K562 (cell line): ENCODE measurements around the gene ARHGAP12.

ENCODE experiments used
- MYC ChIP-seq, 2 experiments: fragments of 250-450 bp in 1 of 2; sonication (Bioruptor Pico) in 1 of 2; IDR thresholded peaks; 2 replicates each; pipeline versions ENCODE4 v1.5.1 to v1.6.1; 2012 to 2021; ENCODE audit warnings: low read depth in 2 of 2, borderline replicate concordance in 1 of 2, improper control_type of control experiment in 1 of 2, low read length in 1 of 2, mild to moderate bottlenecking in 1 of 2, moderate library complexity in 1 of 2
- POLR2AphosphoS5 ChIP-seq: IDR thresholded peaks from 2 replicates; pipeline ENCODE4 v1.6.1; 2011; ENCODE audit warnings: mild to moderate bottlenecking, low read depth, low read length, moderate library complexity; ENCODE audit not compliant: control insufficient read depth, insufficient read depth
- USF2 ChIP-seq: sonication (generic); formaldehyde crosslinking; IDR thresholded peaks from 2 replicates; pipeline ENCODE4 v1.5.0; 2020; ENCODE audit warnings: missing genetic modification reagents
- ZNF239 ChIP-seq: fragments of 250-450 bp; sonication (Bioruptor Pico); IDR thresholded peaks from 2 replicates; pipeline ENCODE4 v1.4.0; 2020; ENCODE audit warnings: mild to moderate bottlenecking

- no peak for TF ChIP-seq MYC (IDR thresholded peaks at IDR 0.05; ENCODE audit: low read depth, low read length)
- no peak for TF ChIP-seq MYC (CRISPR knock-in tag; IDR thresholded peaks at IDR 0.05; ENCODE audit: borderline replicate concordance, low read depth)
- TF ChIP-seq POLR2AphosphoS5: no peak
- TF ChIP-seq USF2 (CRISPR knock-in tag): no peak
- TF ChIP-seq ZNF239 (CRISPR knock-in tag): no peak
Observed at GRCh38 chr10:31822616-31823318, 105.9 kb downstream of the ARHGAP12 start.
